K562 (cell line): Measurements from ENCODE around the gene CLCNKA. TPM values are rescaled to one million over a fixed set of nuclear protein-coding genes. Genes with fewer than 3 reads are reported as not detected.

ENCODE experiments used
- ATAC-seq: fragments of 200-7000 bp; cut with Tn5 transposase; 3 replicates; pipeline ENCODE4 v1.9.1; 2020; ENCODE audit warnings: moderate library complexity
- BruUV-seq: library from RNA; stranded (reverse); fragments of 400-500 nt; replicated peaks from 2 replicates; lab custom pipeline; 2021; lab: Mats Ljungman, UMichigan
- CTCF ChIA-PET: fragments of 300-600 bp; formaldehyde crosslinking; extraction: SDS; loops from one replicate; lab custom pipeline; 2021; ENCODE audit warnings: low intra/inter-chr PET ratio; lab: Yijun Ruan, JAX
- POLR2A ChIA-PET: fragments of 300-600, 350-650 bp; sonication (Branson Sonifier 250); formaldehyde crosslinking; extraction: SDS; loops from one replicate; lab custom pipeline; 2021; ENCODE audit warnings: antibody characterized with exemption, inconsistent platforms; lab: Yijun Ruan, JAX
- DNase-seq, 4 experiments: peaks; one replicate each; pipeline versions ENCODE4 v3.0.0 to v3.0.0-alpha.2; 2011 to 2018; ENCODE audit warnings: low spot score in 3 of 4, mixed read lengths in 3 of 4; ENCODE audit errors: extremely low read depth in 1 of 4
- FAIRE-seq: peaks from 2 replicates; lab custom pipeline; 2011; peaks lifted over from hg19 to GRCh38; lab: Jason Lieb, UNC
- H2AFZ ChIP-seq: 2 replicates; pipeline ENCODE4 v1.6.0; 2011; ENCODE audit warnings: low read depth, low read length, control low read depth, inconsistent platforms
- H3K27ac ChIP-seq: fragments of 200-600 bp; 3 replicates; pipeline ENCODE4 v1.8.0; 2011; ENCODE audit warnings: low read depth, mild to moderate bottlenecking, control low read depth, inconsistent platforms, low read length, moderate library complexity, mixed read lengths; ENCODE audit errors: extremely low read depth
- H3K27me3 ChIP-seq, 2 experiments: fragments of 300-600 bp in 1 of 2; 2 replicates in 1 of 2; 3 replicates in 1 of 2; pipeline versions ENCODE4 v1.6.0 to v1.8.0; 2011; ENCODE audit warnings: inconsistent platforms in 2 of 2, low read length in 2 of 2, mild to moderate bottlenecking in 1 of 2, mixed read lengths in 1 of 2, moderate library complexity in 1 of 2; ENCODE audit not compliant: control insufficient read depth in 2 of 2, insufficient read depth in 2 of 2
- H3K36me3 ChIP-seq: fragments of 300-600 bp; 3 replicates; pipeline ENCODE4 v1.8.0; 2011; ENCODE audit warnings: mild to moderate bottlenecking, low read length, inconsistent platforms; ENCODE audit not compliant: control insufficient read depth, insufficient read depth
- H3K4me1 ChIP-seq, 2 experiments: fragments of 200-600 bp in 1 of 2; replicated peaks in 1 of 2; 2 replicates in 1 of 2; 3 replicates in 1 of 2; pipeline versions ENCODE4 v1.5.1 to v1.8.0; 2011; ENCODE audit warnings: inconsistent platforms in 2 of 2, low read length in 2 of 2, mild to moderate bottlenecking in 1 of 2, mixed read lengths in 1 of 2, moderate library complexity in 1 of 2; ENCODE audit not compliant: control insufficient read depth in 2 of 2, insufficient read depth in 2 of 2
- H3K4me2 ChIP-seq: 2 replicates; pipeline ENCODE4 v1.6.1; 2011; ENCODE audit warnings: low read length, control low read depth, inconsistent platforms, mixed read lengths; ENCODE audit not compliant: insufficient read depth
- H3K4me3 ChIP-seq: fragments of 200-600 bp; sonication (generic), shearing (Covaris generic); 2 replicates; pipeline ENCODE4 v1.5.1; 2016; ENCODE audit warnings: control low read depth, inconsistent platforms
- H3K79me2 ChIP-seq: fragments of 200-600 bp; 3 replicates; pipeline ENCODE4 v1.8.0; 2011; ENCODE audit warnings: low read length, inconsistent platforms; ENCODE audit not compliant: control insufficient read depth, insufficient read depth
- H3K9ac ChIP-seq, 2 experiments: 2 replicates each; pipeline versions ENCODE4 v1.6.0 to v1.6.1; 2011; ENCODE audit warnings: low read depth in 2 of 2, low read length in 2 of 2, control low read depth in 1 of 2, inconsistent platforms in 1 of 2, mild to moderate bottlenecking in 1 of 2, mixed read lengths in 1 of 2; ENCODE audit not compliant: insufficient read depth in 1 of 2
- H3K9me1 ChIP-seq: one replicate; pipeline ENCODE4 v1.6.0; 2011; ENCODE audit warnings: inconsistent platforms, mild to moderate bottlenecking, low read length, moderate library complexity; ENCODE audit not compliant: control insufficient read depth, insufficient read depth
- H3K9me3 ChIP-seq: replicated peaks from 2 replicates; pipeline ENCODE4 v1.5.1; 2011; ENCODE audit warnings: low read depth, low read length, inconsistent platforms; ENCODE audit not compliant: control insufficient read depth, insufficient read depth
- H4K20me1 ChIP-seq: replicated peaks from 2 replicates; pipeline ENCODE4 v1.6.1; 2011; ENCODE audit warnings: low read length, inconsistent platforms, mixed read lengths; ENCODE audit not compliant: control insufficient read depth, insufficient read depth
- BCL6 ChIP-seq: fragments of 250-450 bp; sonication (Bioruptor Pico); IDR thresholded peaks from 2 replicates; pipeline ENCODE4 v1.4.0; 2020
- CTCF ChIP-seq, 3 experiments: IDR thresholded peaks in 2 of 3; conservative IDR thresholded peaks in 1 of 3; 2 replicates each; pipeline ENCODE4 v1.5.1; 2011 to 2012; ENCODE audit warnings: low read length in 3 of 3, mild to moderate bottlenecking in 3 of 3, control low read depth in 2 of 3, improper control_type of control experiment in 1 of 3, inconsistent platforms in 1 of 3, low read depth in 1 of 3, mixed read lengths in 1 of 3, moderate library complexity in 1 of 3; ENCODE audit not compliant: insufficient read depth in 2 of 3
- NONO ChIP-seq, 2 experiments: fragments of 200-400 bp in 1 of 2; fragments of 450-650 bp in 1 of 2; formaldehyde crosslinking in 1 of 2; IDR thresholded peaks; 2 replicates each; pipeline ENCODE4 v1.6.1; 2017; ENCODE audit warnings: low read depth in 2 of 2, mild to moderate bottlenecking in 2 of 2, moderate library complexity in 2 of 2, low read length in 1 of 2
- NR4A1 ChIP-seq, 2 experiments: fragments of 250-450 bp in 1 of 2; fragments of 450-650 bp in 1 of 2; sonication (Bioruptor Pico) in 1 of 2; IDR thresholded peaks; 2 replicates each; pipeline versions ENCODE4 v1.4.0 to v1.6.1; 2016 to 2020; ENCODE audit warnings: mild to moderate bottlenecking in 2 of 2, missing compliant biosample characterization in 1 of 2, missing genetic modification characterization in 1 of 2, moderate library complexity in 1 of 2
- POLR2G ChIP-seq: fragments of 200-400 bp; formaldehyde crosslinking; IDR thresholded peaks from 2 replicates; pipeline ENCODE4 v1.6.1; 2017; ENCODE audit warnings: low read depth, mild to moderate bottlenecking, antibody characterized with exemption, low read length, moderate library complexity
- RAD21 ChIP-seq, 2 experiments: fragments of 250-450 bp in 1 of 2; fragments of 450-650 bp in 1 of 2; sonication (Bioruptor Pico) in 1 of 2; formaldehyde crosslinking in 1 of 2; IDR thresholded peaks in 1 of 2; conservative IDR thresholded peaks in 1 of 2; 2 replicates each; pipeline versions ENCODE4 v1.4.0 to v1.8.0; 2020 to 2022; ENCODE audit warnings: mild to moderate bottlenecking in 2 of 2, moderate library complexity in 1 of 2
- SMAD4 ChIP-seq: fragments of 250-450 bp; sonication (Bioruptor Pico); conservative IDR thresholded peaks from 2 replicates; pipeline ENCODE4 v1.8.0; 2021; ENCODE audit warnings: inconsistent platforms, mild to moderate bottlenecking, moderate library complexity
- TGIF2 ChIP-seq: sonication (generic); formaldehyde crosslinking; IDR thresholded peaks from 2 replicates; pipeline ENCODE4 v1.8.1; 2022; ENCODE audit warnings: mild to moderate bottlenecking, missing genetic modification reagents, moderate library complexity
- YY1 ChIP-seq, 3 experiments: IDR thresholded peaks; 2 replicates each; pipeline ENCODE4 v1.6.1; 2011; ENCODE audit warnings: low read length in 2 of 3, mild to moderate bottlenecking in 2 of 3, moderate library complexity in 2 of 3, borderline replicate concordance in 1 of 3, control low read depth in 1 of 3, low read depth in 1 of 3; ENCODE audit not compliant: insufficient read depth in 3 of 3, insufficient replicate concordance in 2 of 3, control insufficient read depth in 1 of 3, insufficient read length in 1 of 3; ENCODE audit errors: extremely low read depth in 1 of 3
- ZMIZ1 ChIP-seq, 2 experiments: fragments of 150-350 bp in 1 of 2; IDR thresholded peaks; 2 replicates each; pipeline ENCODE4 v1.6.1; 2012 to 2016; ENCODE audit warnings: low read depth in 2 of 2, low read length in 2 of 2, mild to moderate bottlenecking in 1 of 2, moderate library complexity in 1 of 2
- WGBS: fragments of 100-300 bp; shearing (Covaris generic); methylation state at CpG from one replicate; pipeline ENCODE4 v1.1.6; 2016; ENCODE audit warnings: low coverage, mixed read lengths; ENCODE audit not compliant: insufficient coverage; ENCODE audit errors: missing lambda C conversion rate; 5-methylcytosine and 5-hydroxymethylcytosine counted together
- in situ Hi-C: fragments of 300-500 bp; cut with MboI; formaldehyde crosslinking; loops from 4 replicates; pipeline ENCODE4 v1.15.0; 2018; ENCODE audit warnings: inconsistent platforms, mixed read lengths
- intact Hi-C: fragments of 100-400 bp; cut with micrococcal nuclease; formaldehyde crosslinking; loops from 2 replicates; pipeline ENCODE4 v1.14.2; 2022
- polyA plus RNA-seq, 8 experiments: library from polyadenylated mRNA; depleted of rRNA in 4 of 8; stranded (reverse) in 5 of 8; unstranded in 3 of 8; fragments of >200 nt; fragmentation: Nextera tagmentation in 2 of 8; fragmentation: Illumina TruSeq in 1 of 8; extraction: Ambion mirVana in 2 of 8; extraction: Trizol in 1 of 8; gene quantifications; 2 replicates each; pipeline versions ENCODE4 v1.2.1 to v1.2.3, GENCODE V29; 2011 to 2014; ENCODE audit warnings: inconsistent platforms in 1 of 8, missing spikeins in 1 of 8
- total RNA-seq, 7 experiments: library from RNA; depleted of rRNA in 6 of 7; stranded (reverse); fragments of >200 nt in 6 of 7; fragmentation: Illumina TruSeq in 2 of 7; extraction: Trizol in 2 of 7; gene quantifications; 2 replicates each; pipeline versions ENCODE4 v1.2.1 to v1.2.3, GENCODE V29; 2011 to 2021; ENCODE audit warnings: low replicate concordance in 1 of 7

The CLCNKA gene
- total and polyA plus RNA-seq, 9 of the 15 experiments (the other 6 are each of a cell fraction or from before 2014, with no cell fraction given) = 0.03 to 0.37 (median 0.10) TPM; not detected in 3

- POLR2A ChIA-PET = interaction anchor here (0.6 to 1.6 kb wide), 5 partner anchors 9 to 381 kb away, joined by 3 to 4 read pairs (median 3); partner anchors contain the start of gene NECAP2
- CTCF ChIA-PET = interaction anchor here (1.2 to 1.7 kb wide), 3 partner anchors 64 to 171 kb away, joined by 3 to 10 read pairs (median 3); no protein-coding TSS in a partner anchor
- FAIRE-seq = no peak
- Histone ChIP-seq H3K9ac (peak within 1 kb of the TSS; percentile 23 to 38; a peak in 3 of 4 replicates), H2AFZ (peak within 1 kb of the TSS; percentile 82), H3K4me3 (peak within 1 kb of the TSS; percentile 41), H4K20me1 (no peaks in the 10 kb centered on the region), H3K9me3 (no peaks in the 10 kb centered on the region), H3K9me1 (no peaks in the 10 kb centered on the region), H3K27ac (no peak within 1 kb of the TSS), H3K27me3 (peaks cover 6 to 21% of the 10 kb centered on the region in 2 experiments), H3K4me2 (peak within 1 kb of the TSS; percentile 65), H3K4me1 (peaks cover 15 to 32% of the 10 kb centered on the region in 2 experiments; a peak in 4 of 5 replicates), H3K36me3 (no peaks in the 10 kb centered on the region), H3K79me2 (no peaks in the 10 kb centered on the region)
- intact Hi-C loops = loop anchor here (5.0 kb wide), 1 partner anchor 66 kb away; no protein-coding TSS in a partner anchor
- DNase-seq = peak in 3 of 4 experiments; percentile 80 to 92 (median 91)
- BruUV-seq = no TSS peak
- peak; percentile 77 for ATAC-seq
- 6% methylated on average over 15 of the region's 54 CpGs for WGBS
- in situ Hi-C loops = no loop called here
- TF ChIP-seq POLR2G (peak; percentile 66), CTCF (IDR thresholded peaks at IDR 0.05 in 2 of 3, conservative IDR thresholded peaks at IDR 0.05 in 1 of 3; ENCODE audit: insufficient read depth in 2 of 3, low read depth in 1 of 3, low read length in 3 of 3) (peak; percentile 14 to 62 (median 53); a peak in 3 of 6 replicates), RAD21 (CRISPR knock-in tag; conservative IDR thresholded peaks at IDR 0.05 in 1 of 2, IDR thresholded peaks at IDR 0.05 in 1 of 2) (peak in 1 of 2 experiments; percentile 37; a peak in 2 of 4 replicates), TGIF2 (no peak), YY1 (IDR thresholded peaks at IDR 0.05; ENCODE audit: borderline replicate concordance in 1 of 3, control insufficient read depth in 1 of 3, extremely low read depth in 1 of 3, insufficient read depth in 3 of 3, insufficient read length in 1 of 3, insufficient replicate concordance in 2 of 3, low read depth in 1 of 3, low read length in 2 of 3) (peak in 1 of 3 experiments; percentile 41), ZMIZ1 (IDR thresholded peaks at IDR 0.05; ENCODE audit: low read depth in 2 of 2, low read length in 2 of 2) (peak in 1 of 2 experiments; percentile 48; a peak in 1 of 4 replicates), NONO (IDR thresholded peaks at IDR 0.05; ENCODE audit: low read depth in 2 of 2, low read length in 1 of 2) (peak in 1 of 2 experiments; percentile 57; a peak in 2 of 4 replicates), NR4A1 (CRISPR knock-in tag; IDR thresholded peaks at IDR 0.05) (no peak), NR4A1 (tag; IDR thresholded peaks at IDR 0.05) (no peak), SMAD4 (CRISPR knock-in tag) (peak; percentile 69), BCL6 (CRISPR knock-in tag) (no peak)
Measured at GRCh38 chr1:16073490-16074119, 51.8 kb downstream of the CLCNKA start, which contains the start of gene FAM131C. TSS of gene FAM131C (minus strand) at chr1:16073651. CDS start at chr1:16073442, 209 bp downstream.
